Sigmoid colon (tissue), 7 donors: ENCODE data around the gene CEP152. TPM values are rescaled to one million over a fixed set of nuclear protein-coding genes. Genes with fewer than 3 reads are reported as not detected.

Experiments
- DNase-seq: peaks from one replicate; pipeline ENCODE4 v3.0.0-alpha.2; 2019
- H3K27ac ChIP-seq, 4 donors: fragments of 200-600 bp; sonication (generic); one replicate each; pipeline ENCODE4 v1.5.1; 2016 to 2019; ENCODE audit warnings: mild to moderate bottlenecking in 1 of 4
- H3K27me3 ChIP-seq, 3 donors: fragments of 200-600 bp; sonication (generic); one replicate each; pipeline ENCODE4 v1.5.1; 2019; ENCODE audit warnings: mild to moderate bottlenecking in 1 of 3
- H3K36me3 ChIP-seq, 4 donors: fragments of 200-600 bp; sonication (generic); one replicate each; pipeline ENCODE4 v1.5.1; 2016 to 2019
- H3K4me1 ChIP-seq, 4 donors: fragments of 200-600 bp; sonication (generic); one replicate each; pipeline ENCODE4 v1.5.1; 2017 to 2019
- H3K4me3 ChIP-seq, 4 donors: fragments of 200-600 bp; sonication (generic); one replicate each; pipeline ENCODE4 v1.5.1; 2017 to 2019; ENCODE audit warnings: mild to moderate bottlenecking in 2 of 4, moderate library complexity in 1 of 4
- H3K9me3 ChIP-seq, 4 donors: fragments of 200-600 bp in 3 of 4; sonication (generic) in 3 of 4; one replicate each; pipeline versions ENCODE4 v1.5.1 to v1.6.1; 2013 to 2019
- CTCF ChIP-seq, 4 experiments: fragments of 450-650 bp in 3 of 4; fragments of 200-600 bp in 1 of 4; IDR thresholded peaks; one replicate each; pipeline ENCODE4 v1.5.1; 2016 to 2019; ENCODE audit warnings: antibody characterized with exemption in 4 of 4, mild to moderate bottlenecking in 3 of 4, moderate library complexity in 2 of 4
- EP300 ChIP-seq, 4 donors: sonication (generic); formaldehyde crosslinking; IDR thresholded peaks; one replicate each; pipeline ENCODE4 v1.6.1; 2017; ENCODE audit warnings: antibody characterized with exemption in 4 of 4
- POLR2A ChIP-seq, 2 donors: fragments of 450-650 bp; IDR thresholded peaks; one replicate each; pipeline ENCODE4 v1.6.1; 2016; ENCODE audit warnings: antibody characterized with exemption in 2 of 2, mild to moderate bottlenecking in 2 of 2, moderate library complexity in 2 of 2
- POLR2AphosphoS5 ChIP-seq, 4 donors: sonication (generic); formaldehyde crosslinking; IDR thresholded peaks; one replicate each; pipeline ENCODE4 v1.6.1; 2017; ENCODE audit warnings: antibody characterized with exemption in 4 of 4
- WGBS, 2 donors: extraction: QIAGEN DNeasy Blood & Tissue Kit; methylation state at CpG; one replicate each; pipeline ENCODE4 v1.1.7; 2013; 5-methylcytosine and 5-hydroxymethylcytosine counted together
- intact Hi-C: fragments of 100-400 bp; cut with DNase I; formaldehyde crosslinking; loops from one replicate; pipeline ENCODE4 v1.15.1; 2023
- polyA plus RNA-seq, 3 donors: library from polyadenylated mRNA; stranded (reverse); fragments of 200-250 nt; gene quantifications; one replicate each; pipeline ENCODE4 v1.2.3, GENCODE V29; 2013
- total RNA-seq, 4 donors: library from RNA; depleted of rRNA; stranded (reverse); fragments of >200 nt; gene quantifications; one replicate each; pipeline ENCODE4 v1.1.0, GENCODE V29; 2016
- donor health status: healthy with polysubstance abuse.
- donor health status: Bipolar disorder and iron deficiency.
- donor health status: healthy.

CEP152 gene
- total and polyA plus RNA-seq, 7 donors: 0.46 to 5.1 (median 3.1) TPM

GRCh38 chr15:48842501-48842900 lies 31.6 kb upstream of the CEP152 start:
- no peaks in the 10 kb centered on the region for H3K4me1 ChIP-seq
- H3K4me3 ChIP-seq: no peak overlapping the region
- no peak overlapping the region for H3K27ac ChIP-seq
- WGBS, 2 donors: 93% methylated on average over 6 of the region's 6 CpGs
- H3K9me3 ChIP-seq: no peaks in the 10 kb centered on the region
- TF ChIP-seq POLR2A (IDR thresholded peaks at IDR 0.05): no peak
- TF ChIP-seq EP300 (IDR thresholded peaks at IDR 0.05): no peak
- no peak for TF ChIP-seq CTCF (IDR thresholded peaks at IDR 0.05)
- no peak for TF ChIP-seq POLR2AphosphoS5 (IDR thresholded peaks at IDR 0.05)
- H3K27me3 ChIP-seq: no peaks in the 10 kb centered on the region
- no peak for DNase-seq
- no peaks in the 10 kb centered on the region for H3K36me3 ChIP-seq
- intact Hi-C loops: no loop called here

DNA sequence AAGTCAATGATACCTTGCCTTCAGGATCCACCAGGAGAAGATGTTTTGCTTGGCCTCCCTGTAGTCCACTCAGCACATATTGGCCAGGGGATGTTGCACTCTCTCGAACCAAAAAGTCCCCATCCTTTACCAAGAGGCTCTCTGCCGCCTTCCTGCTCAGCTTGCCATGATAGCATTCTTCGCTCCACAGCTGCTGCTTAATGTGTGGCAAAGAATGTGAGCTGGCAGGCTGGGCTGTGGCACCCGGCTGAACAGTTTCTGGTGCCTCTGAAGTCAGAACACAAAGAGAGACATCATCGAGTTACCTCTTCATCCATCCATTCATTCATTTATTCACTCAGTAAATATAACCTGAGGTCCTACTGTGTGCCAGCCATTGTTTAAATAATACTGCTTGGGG lies 23.9 kb upstream of the CEP152 start:
- no peak overlapping the region for H3K4me3 ChIP-seq
- no peaks in the 10 kb centered on the region for H3K36me3 ChIP-seq
- H3K9me3 ChIP-seq: peaks cover 0 to 8% (median 2%) of the 10 kb centered on the region in 4 donors
- no peaks in the 10 kb centered on the region for H3K4me1 ChIP-seq
- no peak for DNase-seq
- TF ChIP-seq EP300 (IDR thresholded peaks at IDR 0.05): no peak
- TF ChIP-seq POLR2AphosphoS5 (IDR thresholded peaks at IDR 0.05): no peak
- TF ChIP-seq CTCF (IDR thresholded peaks at IDR 0.05): no peak
- TF ChIP-seq POLR2A (IDR thresholded peaks at IDR 0.05): no peak
- 89 to 90% methylated on average over 5 of the region's 5 CpGs for WGBS, 2 donors
- H3K27ac ChIP-seq: no peak overlapping the region
- H3K27me3 ChIP-seq: no peaks in the 10 kb centered on the region
- intact Hi-C loops: no loop called here

DNA sequence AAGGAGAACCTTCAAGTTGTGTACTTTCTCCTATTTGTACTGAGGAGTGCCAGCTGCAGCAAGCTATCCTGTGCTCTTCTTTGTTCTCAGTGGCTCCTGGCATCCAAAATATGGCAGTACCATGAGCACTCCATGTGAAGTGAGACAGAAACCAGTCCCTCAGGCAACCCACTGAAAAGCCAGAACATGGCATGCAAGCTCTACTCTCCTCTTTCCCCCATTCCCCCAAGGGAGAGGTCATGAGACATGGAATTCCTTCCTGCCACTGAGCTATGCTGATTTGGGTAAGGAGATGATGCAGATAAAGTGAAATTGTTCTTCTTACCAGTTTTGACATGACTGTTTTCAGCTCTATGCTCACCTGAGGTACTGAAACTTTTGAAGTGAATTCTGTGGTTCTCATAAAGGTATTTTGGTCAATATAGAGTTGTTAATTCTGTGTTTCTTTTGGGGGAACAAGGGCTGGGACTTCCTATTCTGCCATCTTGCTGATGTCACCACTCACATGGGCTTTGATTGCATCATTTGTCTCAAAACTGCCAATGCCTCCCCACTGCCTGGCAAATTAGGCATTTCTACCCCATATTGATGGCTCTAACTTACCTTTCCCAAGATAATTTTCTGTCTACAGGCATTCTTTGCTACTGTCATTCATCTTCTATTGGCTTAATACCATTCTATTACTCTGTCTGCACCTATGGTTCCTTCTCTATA lies 22.8 kb upstream of the CEP152 start:
- TF ChIP-seq POLR2A (IDR thresholded peaks at IDR 0.05) (no peak), CTCF (IDR thresholded peaks at IDR 0.05) (no peak), EP300 (IDR thresholded peaks at IDR 0.05) (no peak), POLR2AphosphoS5 (IDR thresholded peaks at IDR 0.05) (no peak)
- no peak for DNase-seq
- no peaks in the 10 kb centered on the region for H3K4me1 ChIP-seq
- H3K36me3 ChIP-seq: no peaks in the 10 kb centered on the region
- H3K27me3 ChIP-seq: no peaks in the 10 kb centered on the region
- no peak overlapping the region for H3K27ac ChIP-seq
- H3K4me3 ChIP-seq: no peak overlapping the region
- H3K9me3 ChIP-seq: peaks cover 0 to 8% (median 2%) of the 10 kb centered on the region in 4 donors
- intact Hi-C loops: no loop called here

GRCh38 chr15:48832648-48833047 lies 21.8 kb upstream of the CEP152 start:
- H3K4me3 ChIP-seq: no peak overlapping the region
- intact Hi-C loops: no loop called here

More at GRCh38 chr15:48832648-48833047, 21.8 kb upstream of the CEP152 start:
- DNase-seq: no peak
- Histone ChIP-seq H3K36me3 (no peaks in the 10 kb centered on the region), H3K27ac (no peak overlapping the region), H3K4me1 (no peaks in the 10 kb centered on the region), H3K9me3 (peaks cover 0 to 8% (median 2%) of the 10 kb centered on the region in 4 donors), H3K27me3 (no peaks in the 10 kb centered on the region)
- TF ChIP-seq CTCF (IDR thresholded peaks at IDR 0.05): no peak
- TF ChIP-seq POLR2AphosphoS5 (IDR thresholded peaks at IDR 0.05): no peak
- TF ChIP-seq POLR2A (IDR thresholded peaks at IDR 0.05): no peak
- no peak for TF ChIP-seq EP300 (IDR thresholded peaks at IDR 0.05)
